GM18517 (cell line): Measurements from ENCODE around the gene ANO7.

Experiments
- ATAC-seq: cut with Tn5 transposase; IDR thresholded peaks from one replicate; pipeline ENCODE4 v1.9.1; 2021; ENCODE audit warnings: mild to moderate bottlenecking, moderate library complexity; ENCODE audit not compliant: unreplicated experiment

The ANO7 gene

DNA sequence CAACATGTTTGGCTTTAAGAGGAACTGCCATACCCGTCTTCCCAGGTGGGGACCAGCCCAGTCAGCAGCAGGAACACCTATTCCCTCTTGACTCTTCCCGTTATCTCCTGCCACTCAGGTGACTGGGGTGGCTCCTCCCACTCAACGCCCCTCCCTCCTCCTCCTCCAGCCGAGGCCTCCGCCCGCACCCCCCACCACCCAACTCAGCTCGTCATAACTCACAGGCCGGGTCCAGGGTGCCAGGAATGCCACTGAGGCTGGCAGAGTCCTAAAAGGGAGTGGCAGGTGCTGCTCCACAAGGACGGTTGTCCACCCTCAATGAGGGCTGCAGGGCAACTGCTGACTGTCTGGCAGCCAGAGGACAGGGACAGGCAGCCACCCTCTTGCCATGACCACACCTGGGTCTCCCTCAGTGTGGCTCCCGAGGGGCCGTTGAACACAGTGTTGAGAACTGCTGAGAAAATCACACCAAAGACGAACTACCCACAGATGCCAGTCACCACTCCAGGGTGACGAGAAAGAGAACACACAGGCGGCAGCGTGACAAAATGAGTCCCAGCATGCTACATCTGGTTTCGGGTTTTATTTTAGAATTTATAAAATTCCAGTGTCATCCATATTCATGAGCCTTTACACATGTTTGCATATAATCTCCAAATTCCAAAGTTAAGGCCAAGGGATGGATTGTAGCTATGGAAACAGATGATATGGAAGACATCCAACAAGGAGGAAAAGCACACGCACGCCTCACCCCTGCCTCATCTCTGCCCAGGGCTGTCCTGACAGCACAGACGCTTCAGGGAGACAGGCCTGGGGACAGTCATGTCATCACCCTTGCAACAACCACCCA lies 38.5 kb downstream of the ANO7 start:
- no peak for ATAC-seq

DNA sequence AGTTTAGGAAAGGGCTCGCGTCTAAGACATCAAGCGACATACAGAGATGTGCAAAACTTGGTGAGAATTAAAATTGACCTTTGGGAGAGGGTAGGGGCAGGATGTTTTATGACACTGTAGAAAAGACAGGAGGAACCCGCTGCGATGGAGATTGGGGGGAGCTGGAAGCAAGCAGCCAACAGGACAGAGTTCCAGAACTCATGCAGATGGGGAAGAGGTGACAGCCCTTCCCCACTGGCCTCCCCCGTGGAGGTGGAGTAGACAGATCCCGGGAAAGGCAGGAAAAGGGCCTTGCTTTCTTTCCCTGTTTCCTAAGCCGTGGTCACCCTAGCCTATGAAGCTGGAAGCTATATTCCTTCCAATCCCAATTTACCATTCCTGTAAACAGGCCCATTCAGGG lies 39.1 kb downstream of the ANO7 start:
- ATAC-seq: no peak

DNA sequence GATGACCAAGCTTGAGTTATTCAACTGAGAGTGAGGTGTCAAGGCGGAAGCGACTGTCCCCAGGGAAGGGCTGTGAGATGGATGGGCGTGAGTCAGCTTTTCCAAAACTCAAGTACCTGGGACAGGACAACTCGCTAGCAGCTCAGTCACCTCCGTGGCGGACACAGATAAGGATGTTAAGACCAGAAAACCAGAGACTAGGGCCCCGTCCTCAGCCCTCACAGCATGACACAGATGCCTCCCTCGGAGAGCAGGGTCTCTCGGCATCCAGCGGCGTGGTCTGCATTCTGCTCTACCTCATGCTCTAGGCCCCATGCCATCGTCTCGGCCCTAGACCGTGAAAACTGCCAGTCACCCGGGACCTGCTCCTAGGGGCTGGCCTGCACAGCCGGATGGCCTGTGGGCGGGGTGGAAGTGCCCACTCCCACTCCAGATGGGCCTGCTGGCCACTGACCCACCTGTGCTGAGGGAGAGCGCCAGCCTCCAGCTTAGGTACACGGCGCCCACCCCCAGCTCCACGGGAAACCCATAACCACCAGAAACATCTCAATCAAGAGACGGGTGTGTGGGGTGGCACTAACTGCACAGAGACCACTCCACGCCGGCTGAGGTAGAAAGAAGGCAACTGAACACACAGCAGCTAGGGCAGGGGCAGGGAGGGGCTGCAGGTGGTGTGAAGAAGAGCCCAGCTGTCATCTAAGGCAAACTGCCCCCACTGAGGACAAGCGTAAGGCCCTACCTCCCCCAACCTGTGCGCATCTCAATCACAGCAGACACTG lies 39.8 kb downstream of the ANO7 start:
- no peak for ATAC-seq

DNA sequence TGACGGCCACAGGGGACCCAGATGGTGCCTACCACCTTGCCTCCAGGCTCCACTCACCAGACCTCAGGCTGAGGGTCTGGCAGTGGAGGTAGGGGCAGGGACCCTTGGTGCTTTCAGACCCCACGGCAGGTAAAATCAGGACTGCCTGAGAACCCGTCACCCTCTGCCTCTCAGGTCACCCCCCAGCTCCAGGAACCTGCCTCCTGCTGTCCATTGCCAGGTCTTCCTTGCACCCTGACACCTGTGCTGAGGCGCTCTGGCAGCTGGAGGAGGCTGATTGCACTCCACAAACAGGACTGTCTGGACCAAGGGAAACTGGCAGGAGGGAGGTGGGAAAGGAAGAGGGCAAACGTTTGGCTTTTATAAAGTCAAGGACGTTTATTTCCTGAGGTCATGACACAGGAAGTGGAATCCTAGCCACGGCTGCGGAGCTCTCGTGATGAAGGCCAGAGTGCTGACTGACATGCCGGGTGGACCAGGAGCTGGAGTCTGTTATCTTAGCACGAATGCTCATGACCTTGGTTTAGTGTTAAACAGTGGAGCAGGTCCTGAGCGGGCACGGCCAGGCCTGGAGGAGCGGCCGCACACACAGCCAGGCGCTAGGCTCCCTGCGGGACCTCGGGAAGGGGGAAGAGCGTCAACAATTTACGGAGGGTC lies 40.5 kb downstream of the ANO7 start:
- no peak for ATAC-seq

DNA sequence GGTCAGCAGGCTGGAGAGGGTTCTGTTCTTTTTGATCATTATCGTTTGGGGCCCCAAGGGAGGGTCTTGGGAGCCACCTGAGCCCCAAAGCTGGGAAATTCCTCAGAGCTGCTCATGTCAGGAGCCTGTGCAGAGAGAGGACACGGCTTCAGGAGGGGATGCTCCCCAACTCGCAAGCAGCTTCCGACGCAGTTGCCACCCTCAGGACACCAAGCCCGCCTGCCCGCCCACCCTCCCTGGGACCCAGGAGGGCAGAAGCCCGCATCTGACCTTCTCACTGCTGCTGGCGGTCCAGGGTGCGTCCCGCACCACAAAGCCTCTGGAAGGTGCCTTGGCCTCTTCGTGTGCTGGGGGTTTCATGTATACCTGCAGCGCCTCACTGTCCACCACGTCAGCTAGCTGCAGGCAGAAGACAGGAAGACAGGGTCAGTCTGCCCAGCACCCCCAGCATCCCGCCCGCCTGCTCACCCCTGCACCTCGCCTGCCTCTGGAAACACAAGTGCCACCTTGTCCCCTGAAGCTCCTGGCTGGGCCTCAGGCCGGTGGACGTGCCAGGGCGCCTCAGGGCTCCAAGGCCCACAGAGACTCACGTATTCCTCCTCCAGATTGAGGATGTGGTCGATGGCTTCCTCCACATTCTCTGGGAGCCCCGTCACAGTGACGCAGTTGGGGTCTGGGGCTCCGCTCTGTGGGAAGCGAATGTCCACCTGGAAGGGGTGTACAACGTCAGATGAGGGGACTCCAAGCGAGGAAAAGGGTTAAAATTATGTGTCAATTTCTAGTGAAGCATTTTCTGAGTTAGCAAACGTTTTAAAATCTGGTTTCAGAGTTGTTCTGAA lies 41.3 kb downstream of the ANO7 start:
- no peak for ATAC-seq

DNA sequence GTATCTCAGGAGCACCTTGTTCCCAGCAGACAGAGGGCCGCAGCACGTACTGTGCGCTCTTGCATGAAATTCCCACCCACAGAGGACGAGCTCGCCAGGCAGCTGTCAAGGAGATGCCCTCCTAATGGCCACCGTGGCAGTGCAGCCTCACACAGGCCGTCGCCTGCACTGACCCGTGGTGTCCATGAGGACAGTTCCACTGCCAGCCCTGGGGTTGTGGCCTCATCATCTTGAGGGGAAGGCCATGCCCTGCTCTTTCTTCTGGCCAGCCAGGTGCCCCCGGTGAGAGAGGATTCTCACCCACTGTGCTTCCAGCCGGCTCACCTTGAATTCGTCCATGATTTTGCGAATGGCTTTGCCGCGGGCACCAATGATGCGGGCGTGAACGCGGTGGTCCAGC lies 42.0 kb downstream of the ANO7 start:
- no peak for ATAC-seq

DNA sequence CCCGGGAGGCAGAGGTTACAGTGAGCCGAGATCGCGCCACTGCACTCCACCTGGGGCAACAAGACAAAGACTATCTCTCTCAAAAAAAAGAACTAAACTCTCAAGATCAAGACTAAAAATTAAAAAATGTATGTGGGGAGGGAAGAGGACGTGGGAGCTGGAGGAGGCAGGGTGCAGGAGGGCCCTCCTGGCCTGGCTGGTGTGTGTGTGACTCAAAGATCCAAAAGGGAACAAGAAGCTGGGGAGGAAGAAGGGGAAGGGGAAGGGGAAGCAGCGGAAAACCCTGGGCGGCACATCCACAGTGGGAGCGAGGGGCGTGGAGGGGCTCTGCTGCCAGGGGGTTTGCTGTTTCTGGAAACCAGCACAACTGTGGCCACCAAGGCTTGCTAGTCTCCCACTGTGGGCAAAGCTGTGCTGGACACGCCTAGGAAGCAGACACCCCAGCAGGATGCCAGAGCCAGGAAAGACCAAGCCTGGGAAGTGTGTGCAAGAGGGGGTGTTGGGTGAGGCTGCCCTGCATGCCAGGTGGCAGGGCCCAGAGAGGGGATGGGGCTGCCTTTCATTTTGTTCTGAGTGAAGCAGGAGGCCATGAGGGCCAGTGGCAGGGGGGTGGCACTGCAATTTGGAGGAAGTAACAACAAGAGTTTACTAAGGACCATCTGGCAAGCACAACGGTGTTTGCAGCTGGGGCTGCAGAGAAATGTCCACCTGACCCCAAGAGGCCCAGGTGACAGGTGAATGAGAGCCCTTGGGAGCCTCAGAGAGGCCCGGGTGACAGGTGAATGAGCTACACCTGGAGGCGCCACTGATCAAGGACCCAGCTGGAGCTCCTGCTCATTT lies 44.5 kb downstream of the ANO7 start:
- no peak for ATAC-seq

DNA sequence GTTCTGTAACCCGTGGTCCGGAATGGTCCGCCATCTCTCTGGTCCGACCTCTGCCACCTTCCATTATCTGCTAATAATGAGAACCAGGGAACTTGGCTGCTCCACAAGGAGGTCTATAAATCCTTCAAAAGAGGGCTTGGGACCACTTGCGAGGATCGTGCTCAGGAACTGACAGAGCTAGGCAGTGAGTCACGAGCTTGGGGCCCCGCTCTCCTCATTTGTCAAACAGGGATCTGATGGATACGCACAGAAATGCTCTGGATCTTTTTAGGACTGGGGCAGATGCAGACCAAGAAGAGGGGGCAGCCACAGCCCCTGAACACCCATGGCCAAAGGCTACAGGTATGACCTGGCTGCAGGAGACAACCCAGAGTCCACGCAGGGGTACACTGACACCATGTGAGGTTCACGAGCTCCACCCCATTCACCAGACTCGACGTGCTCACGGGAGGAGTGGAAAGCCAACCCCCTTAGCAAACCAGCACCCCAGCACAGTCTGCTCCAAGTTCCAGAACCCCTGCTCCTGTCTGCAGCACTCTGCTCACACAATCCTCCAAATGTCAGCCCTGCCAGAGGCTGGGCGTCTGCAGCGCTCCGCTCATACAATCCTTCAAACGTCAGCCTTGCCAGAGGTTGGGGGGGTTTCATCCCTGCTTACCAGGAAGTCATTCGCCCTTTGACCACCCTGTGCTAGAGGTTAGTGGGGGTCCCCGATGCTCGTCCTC lies 45.8 kb downstream of the ANO7 start:
- no peak for ATAC-seq

DNA sequence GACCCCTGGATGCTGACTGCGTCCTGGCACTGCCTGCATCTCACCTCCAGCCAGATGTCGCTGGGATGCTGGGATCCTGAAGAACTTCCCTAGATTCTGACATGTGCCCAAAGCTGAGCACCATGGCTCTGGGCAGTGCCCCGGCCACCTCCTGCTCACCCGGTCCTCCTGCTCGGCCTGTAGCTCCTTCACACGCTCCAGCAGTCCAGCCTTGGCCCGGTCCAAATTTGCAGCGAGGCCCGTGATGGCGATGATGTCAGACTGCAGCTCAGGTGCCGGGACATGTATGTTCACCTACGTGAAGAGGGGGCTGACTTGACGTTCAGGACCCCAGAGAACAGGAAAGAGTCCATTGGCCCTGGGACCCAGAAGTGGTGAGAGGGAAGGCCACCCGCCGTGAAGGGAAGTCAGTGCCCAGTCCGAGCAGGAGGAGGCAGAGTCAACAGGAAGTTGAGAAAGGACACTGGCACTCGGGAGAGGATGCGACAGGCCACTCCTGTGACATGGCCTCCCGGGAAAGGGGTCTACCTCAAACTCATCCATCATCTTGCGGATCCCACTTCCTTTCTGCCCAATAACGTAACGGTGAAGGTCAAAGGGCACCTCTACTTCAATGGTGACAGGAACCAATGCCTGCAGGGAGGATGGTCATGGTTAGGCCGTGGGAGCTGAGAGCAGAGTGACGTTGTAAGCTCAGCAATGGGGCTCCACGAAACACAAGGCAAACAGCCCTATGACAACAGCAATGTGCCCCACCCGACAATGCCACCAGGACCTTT lies 46.7 kb downstream of the ANO7 start:
- ATAC-seq: no peak

DNA sequence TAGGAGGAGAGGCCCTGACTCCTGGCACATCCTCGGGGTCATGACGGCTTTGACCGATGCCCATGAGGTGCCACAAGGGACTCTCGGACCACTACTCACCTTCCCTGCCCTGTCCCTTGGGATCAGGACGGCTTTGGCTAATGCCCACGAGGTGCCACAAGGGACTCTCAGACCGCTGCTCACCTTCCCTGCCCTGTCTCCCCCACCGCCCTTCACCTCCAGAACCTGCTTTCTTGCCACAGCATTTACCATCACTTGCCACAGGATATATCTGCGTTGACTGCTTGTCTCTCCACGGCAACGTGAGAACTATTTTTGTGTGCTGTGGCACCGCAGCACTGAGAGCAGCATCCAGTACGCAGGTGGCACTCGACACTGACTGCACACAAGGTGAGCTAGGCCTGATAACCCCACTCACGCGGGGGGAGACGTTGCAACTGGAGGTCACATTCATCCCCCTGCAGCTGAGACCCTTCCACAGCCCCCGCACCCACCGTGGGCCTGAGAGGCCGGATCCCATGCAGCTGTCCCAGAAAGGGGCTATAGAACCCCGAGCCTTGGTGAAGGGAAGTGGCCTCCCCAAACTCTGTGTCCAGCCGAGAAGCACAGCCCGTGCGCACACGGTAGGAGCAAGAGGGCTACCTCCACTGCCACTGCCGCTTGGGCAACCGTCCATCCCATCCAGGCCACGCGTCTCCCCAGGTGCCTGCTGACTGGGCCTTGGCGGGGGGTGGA lies 47.5 kb downstream of the ANO7 start:
- ATAC-seq: no peak

DNA sequence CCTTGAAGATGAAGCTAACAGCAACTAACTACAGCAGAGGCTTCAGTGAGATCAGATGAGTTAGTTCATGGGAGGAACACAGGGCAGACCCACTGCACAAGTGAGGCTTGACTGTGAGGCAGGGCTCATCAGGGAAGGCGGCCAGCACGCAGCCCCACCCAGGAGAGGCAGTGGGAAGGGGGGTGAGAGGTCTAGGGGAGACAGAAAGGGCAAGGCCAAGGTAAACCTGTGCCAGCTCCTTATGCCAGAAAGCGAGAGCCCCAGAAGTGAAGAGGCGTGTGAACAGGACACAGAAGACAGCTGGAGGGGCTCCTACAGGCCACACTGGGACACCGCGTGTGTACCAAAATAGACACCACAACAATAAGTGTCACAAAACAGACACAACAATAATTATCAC lies 48.6 kb downstream of the ANO7 start:
- ATAC-seq: no peak

DNA sequence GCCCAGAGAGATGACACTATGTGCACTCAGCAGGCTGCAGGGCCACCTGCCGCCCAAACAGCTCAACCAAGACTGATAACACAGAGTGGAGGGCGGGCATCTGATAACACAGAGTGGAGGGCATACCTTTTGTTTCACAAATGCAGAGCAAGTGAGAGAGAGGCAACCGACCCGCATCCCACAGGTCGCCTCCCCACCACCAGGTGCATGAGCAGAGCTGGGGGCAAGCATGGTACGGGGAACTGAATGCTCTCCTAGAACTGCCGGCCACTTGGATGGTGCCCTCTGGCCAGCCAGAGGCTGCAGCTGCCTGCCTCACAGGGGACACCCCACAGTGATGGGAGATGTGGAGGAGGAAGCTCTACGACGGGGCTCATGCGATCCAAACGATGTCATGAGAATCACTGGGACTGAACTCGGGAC lies 49.5 kb downstream of the ANO7 start:
- ATAC-seq: no peak

DNA sequence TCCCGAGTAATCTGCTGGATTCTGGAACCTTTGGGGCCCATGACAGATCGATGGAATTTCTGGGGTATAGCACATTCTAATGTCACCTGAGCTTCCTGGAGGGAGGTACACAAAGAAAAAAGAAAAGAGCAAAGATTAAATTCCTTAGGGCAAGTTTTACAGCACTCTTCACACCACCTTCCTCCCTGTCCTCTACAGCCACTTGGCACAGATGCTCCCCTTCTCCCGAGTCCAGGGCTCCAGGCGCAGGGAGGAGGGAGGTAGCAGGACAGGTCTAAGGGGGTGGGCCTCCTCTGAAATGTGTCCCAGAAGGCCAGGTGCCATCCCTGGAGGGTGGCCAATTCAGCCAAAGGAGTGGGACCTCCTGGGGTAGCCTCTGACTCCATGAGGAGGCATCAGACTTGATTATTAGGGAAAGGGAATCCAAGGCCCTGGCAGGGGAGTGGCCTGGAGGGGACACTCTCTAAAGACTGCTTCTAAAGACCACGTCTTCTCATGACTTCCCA lies 50.3 kb downstream of the ANO7 start:
- no peak for ATAC-seq

DNA sequence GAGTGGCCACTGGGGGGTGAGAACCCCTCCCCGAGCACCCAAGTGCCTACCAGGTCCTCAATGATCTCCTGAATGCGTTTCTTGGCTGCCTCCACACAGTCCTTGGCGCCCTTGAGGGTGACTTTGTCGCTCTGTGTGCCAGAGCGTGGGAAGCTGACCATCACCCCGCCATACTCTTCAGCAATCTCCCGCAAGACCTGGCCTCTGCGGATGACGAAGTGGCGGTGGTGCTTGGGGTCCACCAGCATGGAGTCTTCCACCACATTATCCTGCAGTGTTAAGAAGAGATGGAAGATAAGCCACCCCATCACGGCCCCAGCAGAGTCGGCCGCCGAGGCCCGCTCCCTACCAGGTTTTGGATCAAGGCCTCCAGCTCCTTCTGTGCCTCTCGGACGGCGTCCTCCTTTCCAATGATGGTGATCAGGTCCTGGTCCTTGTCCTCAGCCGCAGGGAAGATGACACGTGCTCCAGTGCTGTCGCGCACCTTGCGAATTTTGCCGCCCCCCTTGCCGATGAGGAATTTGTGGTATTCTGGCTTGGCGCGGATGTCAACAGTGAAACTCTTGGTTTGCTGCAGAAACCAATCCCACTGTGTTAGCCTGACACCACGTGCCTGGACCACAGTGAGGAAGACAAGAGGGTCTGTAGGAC lies 51.2 kb downstream of the ANO7 start:
- ATAC-seq: no peak

DNA sequence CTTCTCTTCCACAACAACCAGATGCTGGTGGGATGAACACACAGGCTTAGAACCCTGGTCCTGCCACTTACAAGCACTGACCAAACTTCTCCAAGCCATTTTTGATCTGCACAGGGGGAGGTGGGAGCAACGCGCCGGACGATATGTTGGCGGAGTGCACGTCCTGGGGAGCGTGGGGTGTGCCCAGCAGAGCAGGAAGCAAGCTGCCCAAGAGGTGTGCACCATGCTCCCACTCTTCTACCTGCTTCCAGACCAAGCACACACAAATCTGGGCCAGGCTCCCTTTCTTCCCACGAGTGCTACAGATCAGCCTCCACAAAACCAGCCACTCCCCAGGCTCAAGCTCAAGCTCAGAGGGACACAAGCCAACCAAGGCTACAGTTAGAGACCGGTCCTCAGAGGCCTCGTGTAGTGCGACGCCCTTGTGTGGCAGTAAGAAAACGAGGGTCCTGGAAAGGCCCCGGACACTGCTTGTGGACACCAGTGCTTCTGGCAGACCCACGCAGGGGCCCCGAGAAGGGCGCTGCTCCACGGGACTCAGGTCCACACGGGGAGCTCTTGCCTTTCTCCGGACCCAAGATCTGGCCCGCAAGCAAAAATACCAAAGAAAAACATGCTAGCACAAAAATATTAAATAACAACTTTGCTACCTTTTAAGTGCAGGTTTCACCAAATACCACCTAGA lies 52.0 kb downstream of the ANO7 start:
- no peak for ATAC-seq

DNA sequence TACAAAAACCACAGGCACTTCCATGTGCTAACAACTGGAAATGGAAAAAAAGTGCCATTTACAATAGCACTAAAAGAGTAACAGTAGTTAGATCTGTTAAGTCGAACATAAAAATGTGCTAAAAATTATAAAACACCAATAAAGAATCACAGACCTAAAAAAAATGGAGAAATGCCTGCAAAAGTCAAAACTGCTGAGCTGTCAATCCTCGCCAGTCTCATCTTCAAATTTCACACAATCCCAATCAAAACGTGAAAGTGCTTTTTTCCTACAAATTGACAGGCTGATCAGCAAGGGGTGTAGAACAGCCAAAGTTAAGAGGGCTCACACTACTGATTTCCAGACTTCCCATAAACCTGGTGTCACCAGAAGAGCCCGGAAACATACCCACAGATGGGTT lies 53.2 kb downstream of the ANO7 start:
- ATAC-seq: no peak

DNA sequence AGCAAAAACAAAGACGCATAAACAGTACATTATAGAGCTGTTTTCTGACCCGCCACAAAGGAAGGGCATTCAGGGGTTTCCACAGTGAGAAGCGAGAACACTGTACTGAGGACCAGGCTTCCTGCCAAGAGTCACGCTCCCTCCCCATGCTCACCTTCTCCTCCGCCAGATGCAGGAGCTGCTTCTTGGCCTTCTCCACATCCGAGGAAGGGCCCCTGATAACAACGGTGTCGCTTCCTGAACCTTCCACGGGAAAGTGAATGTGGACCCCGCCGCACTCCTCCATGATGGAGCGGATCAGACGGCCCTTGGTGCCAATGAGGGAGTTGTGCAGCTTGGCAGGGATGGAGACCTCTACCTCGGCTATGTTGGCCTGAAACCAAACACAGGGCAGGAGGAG lies 53.8 kb downstream of the ANO7 start:
- ATAC-seq: no peak
